ENCODE data around the gene CCND1. TPM values are rescaled to one million over a fixed set of nuclear protein-coding genes. Genes with fewer than 3 reads are reported as not detected.

The CCND1 gene
- total RNA-seq, 6 experiments from 2014 or later, result 1,259 to 2,084 (median 1,434) TPM

DNA sequence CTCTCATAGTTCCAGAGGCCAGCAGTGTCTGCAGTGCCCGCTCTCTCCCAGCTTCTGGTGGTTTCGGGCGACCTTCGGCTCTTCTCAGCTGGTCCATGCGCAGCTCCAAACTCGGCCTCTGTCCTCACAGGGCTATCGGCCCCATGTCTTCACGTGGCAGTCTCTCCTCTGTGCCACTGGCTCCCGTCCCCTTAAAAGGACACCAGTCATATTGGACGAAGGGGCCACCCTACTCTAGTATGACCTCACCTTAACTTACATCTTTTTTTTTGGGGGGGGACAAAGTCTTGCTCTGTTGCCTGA is 20.4 kb downstream of the CCND1 start:
- Mint-ChIP-seq H3K27me3 (ENCODE audit: insufficient read depth) (peaks cover 39% of the 10 kb centered on the region), H3K36me3 (ENCODE audit: low read depth) (peaks cover 18% of the 10 kb centered on the region)

DNA sequence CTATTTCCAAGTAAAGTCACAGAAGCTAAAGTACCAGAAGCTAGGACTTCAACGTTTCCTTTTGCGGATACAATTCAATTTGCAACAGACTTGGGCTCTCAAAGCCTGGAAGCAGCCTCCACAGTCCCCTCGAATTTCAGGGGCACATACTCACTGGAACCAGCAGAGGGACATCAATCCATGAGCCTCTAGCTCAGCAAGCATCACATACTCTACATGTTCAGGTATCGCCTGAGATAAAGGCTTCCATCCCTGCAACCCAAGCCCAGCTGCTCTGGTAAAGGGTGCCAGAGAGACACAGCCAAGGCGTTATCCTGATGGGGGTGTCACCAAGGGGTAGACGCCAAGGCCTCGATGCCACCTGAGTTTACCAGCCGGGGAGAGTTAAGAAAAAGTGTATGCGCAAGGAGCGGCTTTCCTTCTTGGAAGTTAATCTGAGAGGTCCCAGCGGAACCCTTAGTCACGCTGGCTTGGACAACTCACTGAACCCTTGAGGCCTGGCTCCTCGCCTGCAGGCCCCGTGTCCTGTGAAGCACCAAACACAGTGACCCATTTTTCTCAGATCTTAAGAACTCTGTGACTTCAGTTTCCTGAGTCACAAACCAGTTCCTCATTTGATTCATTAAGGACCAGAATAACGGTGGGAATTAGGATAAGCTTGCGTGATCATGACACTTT is 21.2 kb downstream of the CCND1 start:
- H3K27me3 Mint-ChIP-seq (ENCODE audit: insufficient read depth), result peaks cover 31% of the 10 kb centered on the region

More for the DNA sequence above, 20.4 kb downstream of the CCND1 start:
- H3K27ac Mint-ChIP-seq, result no peak overlapping the region
- TF ChIP-seq, protein P1, sequence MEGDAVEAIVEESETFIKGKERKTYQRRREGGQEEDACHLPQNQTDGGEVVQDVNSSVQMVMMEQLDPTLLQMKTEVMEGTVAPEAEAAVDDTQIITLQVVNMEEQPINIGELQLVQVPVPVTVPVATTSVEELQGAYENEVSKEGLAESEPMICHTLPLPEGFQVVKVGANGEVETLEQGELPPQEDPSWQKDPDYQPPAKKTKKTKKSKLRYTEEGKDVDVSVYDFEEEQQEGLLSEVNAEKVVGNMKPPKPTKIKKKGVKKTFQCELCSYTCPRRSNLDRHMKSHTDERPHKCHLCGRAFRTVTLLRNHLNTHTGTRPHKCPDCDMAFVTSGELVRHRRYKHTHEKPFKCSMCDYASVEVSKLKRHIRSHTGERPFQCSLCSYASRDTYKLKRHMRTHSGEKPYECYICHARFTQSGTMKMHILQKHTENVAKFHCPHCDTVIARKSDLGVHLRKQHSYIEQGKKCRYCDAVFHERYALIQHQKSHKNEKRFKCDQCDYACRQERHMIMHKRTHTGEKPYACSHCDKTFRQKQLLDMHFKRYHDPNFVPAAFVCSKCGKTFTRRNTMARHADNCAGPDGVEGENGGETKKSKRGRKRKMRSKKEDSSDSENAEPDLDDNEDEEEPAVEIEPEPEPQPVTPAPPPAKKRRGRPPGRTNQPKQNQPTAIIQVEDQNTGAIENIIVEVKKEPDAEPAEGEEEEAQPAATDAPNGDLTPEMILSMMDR (IDR thresholded peaks at IDR 0.05), result no peak
- DNase-seq, result no peak
- peaks cover 11% of the 10 kb centered on the region for H3K9me3 Mint-ChIP-seq
- H3K4me3 Mint-ChIP-seq, result no peak overlapping the region
- H3K4me1 Mint-ChIP-seq (ENCODE audit: low read depth), result peaks cover 6% of the 10 kb centered on the region; the same call in 1 of the 2 replicates

DNA sequence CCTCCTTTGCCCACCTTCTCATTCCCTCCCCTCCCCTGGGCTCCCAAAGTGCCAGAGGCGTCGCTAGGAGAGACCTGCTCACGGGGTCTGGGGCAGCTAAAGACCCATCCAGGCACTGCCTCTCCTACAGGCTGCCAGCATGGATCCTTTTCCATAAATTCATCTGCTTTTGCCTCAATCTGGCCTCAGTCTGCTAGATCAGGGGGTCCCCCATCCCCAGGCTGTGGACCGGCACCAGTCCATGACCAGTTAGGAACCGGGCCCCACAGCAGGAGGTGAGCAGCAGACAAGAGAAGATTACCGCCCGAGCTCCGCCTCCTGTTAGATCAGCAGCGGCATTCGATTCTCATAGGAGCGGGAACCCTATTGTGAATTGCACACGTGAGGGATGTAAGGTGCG is 21.9 kb downstream of the CCND1 start:
- Mint-ChIP-seq H3K4me3 (no peak overlapping the region), H3K27me3 (ENCODE audit: insufficient read depth) (peaks cover 24% of the 10 kb centered on the region), H3K36me3 (ENCODE audit: low read depth) (peaks cover 25% of the 10 kb centered on the region), H3K9me3 (no peaks in the 10 kb centered on the region), H3K4me1 (ENCODE audit: low read depth) (peaks cover 6% of the 10 kb centered on the region; the same call in 1 of the 2 replicates), H3K27ac (no peak overlapping the region; the same call in 1 of the 2 replicates)
- DNase-seq, result no peak
- TF ChIP-seq, protein P1 (IDR thresholded peaks at IDR 0.05), result no peak

More for the DNA sequence above, 21.2 kb downstream of the CCND1 start:
- Mint-ChIP-seq H3K4me3 (no peak overlapping the region), H3K9me3 (peaks cover 4% of the 10 kb centered on the region), H3K36me3 (ENCODE audit: low read depth) (peaks cover 18% of the 10 kb centered on the region), H3K27ac (no peak overlapping the region), H3K4me1 (ENCODE audit: low read depth) (peaks cover 6% of the 10 kb centered on the region; the same call in 1 of the 2 replicates)
- no peak for DNase-seq
- TF ChIP-seq, protein P1 (IDR thresholded peaks at IDR 0.05), result peak; percentile 62

DNA sequence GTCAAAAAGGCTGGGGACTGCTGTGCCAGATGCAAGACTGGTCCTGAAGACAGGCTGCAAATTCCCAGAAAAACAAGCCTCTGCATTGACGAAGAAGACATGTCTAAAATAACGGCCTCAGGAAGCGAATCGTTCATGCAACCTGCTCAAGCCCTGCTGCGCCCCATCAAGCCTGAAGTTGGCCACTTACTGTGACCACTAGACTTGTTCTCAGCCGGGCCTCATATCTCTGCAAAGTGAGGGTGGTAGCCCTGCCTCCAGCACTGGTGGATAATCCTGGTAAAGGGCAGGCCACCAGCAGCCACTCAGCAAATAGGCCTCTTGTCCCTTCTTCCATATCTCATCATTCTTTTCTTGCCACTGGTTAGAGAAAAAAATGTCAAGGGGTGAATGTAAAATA is 22.4 kb downstream of the CCND1 start:
- Mint-ChIP-seq H3K9me3 (no peaks in the 10 kb centered on the region), H3K4me1 (ENCODE audit: low read depth) (peaks cover 6% of the 10 kb centered on the region; the same call in 1 of the 2 replicates), H3K27me3 (ENCODE audit: insufficient read depth) (peaks cover 20% of the 10 kb centered on the region), H3K27ac (no peak overlapping the region; the same call in 1 of the 2 replicates), H3K36me3 (ENCODE audit: low read depth) (peaks cover 27% of the 10 kb centered on the region), H3K4me3 (no peak overlapping the region)
- TF ChIP-seq, protein P1 (IDR thresholded peaks at IDR 0.05), result no peak
- DNase-seq, result no peak

DNA sequence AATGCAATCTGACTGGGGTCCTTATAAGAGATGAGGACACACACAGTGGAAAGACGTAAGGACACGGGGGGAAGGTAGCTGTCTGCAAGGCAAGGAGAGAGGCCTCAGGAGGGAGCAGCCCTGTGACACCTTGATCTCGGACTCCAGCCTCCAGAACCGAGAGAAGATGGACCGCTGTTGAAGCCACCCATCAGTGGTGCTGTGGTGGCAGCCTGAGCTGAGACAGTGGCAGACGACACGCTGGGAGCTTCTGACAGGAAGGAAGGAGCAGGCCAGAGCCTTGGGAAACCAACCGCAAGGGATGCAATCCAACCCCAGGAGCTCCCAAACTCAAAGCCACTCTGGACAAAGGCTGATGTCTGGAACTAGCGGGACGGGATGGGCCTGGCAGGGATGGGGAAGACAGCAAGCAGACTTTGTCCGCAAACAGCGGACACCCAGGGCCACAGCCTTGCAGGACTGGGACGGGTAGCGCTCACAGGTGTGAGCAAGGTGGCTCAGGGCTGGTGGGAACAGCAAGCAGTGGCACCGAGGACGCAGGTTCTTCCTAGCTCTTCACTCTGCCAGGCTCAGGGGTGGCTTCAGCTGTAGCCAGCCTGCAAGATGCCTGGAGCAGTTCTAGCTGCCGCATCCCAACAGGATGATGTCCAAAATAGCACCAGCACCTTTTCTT is 23.3 kb downstream of the CCND1 start:
- Mint-ChIP-seq H3K9me3 (no peaks in the 10 kb centered on the region), H3K4me1 (ENCODE audit: low read depth) (peaks cover 6% of the 10 kb centered on the region; the same call in 1 of the 2 replicates), H3K27me3 (ENCODE audit: insufficient read depth) (peaks cover 18% of the 10 kb centered on the region), H3K4me3 (no peak overlapping the region), H3K27ac (no peak overlapping the region), H3K36me3 (ENCODE audit: low read depth) (peaks cover 30% of the 10 kb centered on the region)
- TF ChIP-seq, protein P1 (IDR thresholded peaks at IDR 0.05), result no peak
- no peak for DNase-seq
